ENCODE data around the gene RRAGB.
A peak's percentile ranks its signal among the peaks of the same experiment; 100 is the strongest.
"Not testable (repeated sequence)": the region's sequence is repeated elsewhere in the genome, so short reads cannot be mapped to it uniquely, and the experiment has no call there.

The RRAGB gene, protein sequence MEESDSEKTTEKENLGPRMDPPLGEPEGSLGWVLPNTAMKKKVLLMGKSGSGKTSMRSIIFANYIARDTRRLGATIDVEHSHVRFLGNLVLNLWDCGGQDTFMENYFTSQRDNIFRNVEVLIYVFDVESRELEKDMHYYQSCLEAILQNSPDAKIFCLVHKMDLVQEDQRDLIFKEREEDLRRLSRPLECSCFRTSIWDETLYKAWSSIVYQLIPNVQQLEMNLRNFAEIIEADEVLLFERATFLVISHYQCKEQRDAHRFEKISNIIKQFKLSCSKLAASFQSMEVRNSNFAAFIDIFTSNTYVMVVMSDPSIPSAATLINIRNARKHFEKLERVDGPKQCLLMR

GRCh38 chrX:55717521-55718497 is at the start of gene RRAGB:
Gene RRAGB (plus strand): TSS chrX:55717749. CDS start chrX:55718328, 579 bp downstream.
- peak; percentile 72 to 82 for DNase-seq (ENCODE audit: low read depth in 1 of 2, low spot score in 1 of 2)

- no peak for DNase-seq (ENCODE audit: low read depth in 1 of 2, low spot score in 1 of 2)
Observed at GRCh38 chrX:55668084-55668483, 49.5 kb upstream of the RRAGB start.

DNA sequence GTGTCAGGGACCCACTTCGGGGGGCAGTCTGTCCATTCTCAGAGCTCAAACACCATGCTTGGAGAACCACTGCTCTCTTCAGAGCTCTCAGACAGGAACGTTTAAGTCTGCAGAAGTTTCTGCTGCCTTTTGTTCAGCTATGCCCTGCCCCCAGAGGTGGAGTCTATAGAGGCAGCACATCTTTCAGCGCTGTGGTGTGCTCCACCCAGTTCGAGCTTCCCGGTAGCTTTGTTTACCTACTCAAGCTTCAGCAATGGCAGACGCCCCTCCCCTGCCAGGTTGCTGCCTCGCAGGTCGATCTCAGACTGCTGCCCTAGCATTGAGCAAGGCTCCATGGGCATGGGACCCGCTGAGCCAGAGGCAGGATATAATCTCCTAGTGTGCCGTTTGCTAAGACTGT is 29.0 kb upstream of the RRAGB start:
- DNase-seq (ENCODE audit: low read depth in 1 of 2, low spot score in 1 of 2), result not testable (repeated sequence)

DNA sequence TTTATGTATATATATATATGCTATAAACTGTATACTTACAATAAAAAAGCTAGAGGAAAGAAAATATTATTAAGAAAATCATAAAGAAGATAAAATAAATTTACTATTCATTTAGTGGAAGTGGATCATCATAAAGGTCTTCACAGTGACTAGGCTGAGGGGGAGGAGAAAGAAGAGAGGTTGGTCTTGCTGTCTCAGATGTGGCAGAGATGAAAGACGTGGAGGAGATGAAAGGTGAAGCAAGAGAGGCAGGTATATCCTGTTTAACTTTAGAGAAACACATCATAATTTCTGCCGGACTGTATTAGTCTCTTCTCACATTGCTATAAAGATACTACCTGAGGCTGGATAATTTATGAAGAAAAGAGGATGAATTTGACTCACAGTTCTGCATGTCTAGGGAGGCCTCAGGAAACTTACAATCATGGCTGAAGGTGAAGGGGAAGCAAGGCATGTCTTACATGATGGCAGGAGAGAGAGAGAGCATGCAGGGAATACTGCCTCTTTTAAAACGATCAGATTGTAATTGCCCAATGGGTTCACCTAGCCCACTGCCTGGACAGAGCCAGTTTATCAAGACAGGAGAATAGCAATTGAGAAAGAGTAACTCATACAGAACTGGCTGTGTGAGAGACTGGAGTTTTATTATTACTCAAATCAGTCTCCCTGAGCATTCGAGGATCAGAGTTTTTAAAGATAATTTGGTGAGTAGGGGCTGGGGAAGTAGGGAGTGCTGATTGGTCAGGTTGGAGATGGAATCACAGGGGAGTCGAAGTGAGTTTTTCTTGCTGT is 22.1 kb upstream of the RRAGB start:
- DNase-seq (ENCODE audit: low read depth in 1 of 2, low spot score in 1 of 2), result no peak

GRCh38 chrX:55697381-55697780 is 20.2 kb upstream of the RRAGB start:
- DNase-seq (ENCODE audit: low read depth in 1 of 2, low spot score in 1 of 2), result no peak

DNA sequence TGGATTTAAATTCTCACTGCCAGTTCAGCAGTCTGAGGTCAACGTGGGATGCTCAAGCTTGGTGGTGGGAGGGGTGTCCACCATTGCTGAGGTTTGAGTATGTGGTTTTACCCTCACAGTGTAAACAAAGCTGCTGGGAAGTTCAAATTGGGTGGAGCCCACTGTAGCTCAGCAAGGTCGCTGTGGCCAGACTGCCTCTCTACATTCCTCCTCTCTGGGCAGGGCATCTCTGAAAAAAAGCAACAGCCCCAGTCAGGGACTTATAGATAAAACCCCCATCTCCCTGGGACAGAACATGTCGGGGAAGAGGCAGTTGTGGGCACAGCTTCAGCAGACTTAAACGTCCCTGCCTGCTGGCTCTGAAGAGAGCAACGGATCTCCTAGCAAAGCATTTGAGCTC is 14.9 kb upstream of the RRAGB start:
- DNase-seq (ENCODE audit: low read depth in 1 of 2, low spot score in 1 of 2), result no peak

- not testable (repeated sequence) for DNase-seq (ENCODE audit: low read depth in 1 of 2, low spot score in 1 of 2)
Observed at GRCh38 chrX:55703436-55703835, 14.1 kb upstream of the RRAGB start.

- not testable (repeated sequence) for DNase-seq (ENCODE audit: low read depth in 1 of 2, low spot score in 1 of 2)
Observed at GRCh38 chrX:55705066-55705465, 12.5 kb upstream of the RRAGB start.

DNA sequence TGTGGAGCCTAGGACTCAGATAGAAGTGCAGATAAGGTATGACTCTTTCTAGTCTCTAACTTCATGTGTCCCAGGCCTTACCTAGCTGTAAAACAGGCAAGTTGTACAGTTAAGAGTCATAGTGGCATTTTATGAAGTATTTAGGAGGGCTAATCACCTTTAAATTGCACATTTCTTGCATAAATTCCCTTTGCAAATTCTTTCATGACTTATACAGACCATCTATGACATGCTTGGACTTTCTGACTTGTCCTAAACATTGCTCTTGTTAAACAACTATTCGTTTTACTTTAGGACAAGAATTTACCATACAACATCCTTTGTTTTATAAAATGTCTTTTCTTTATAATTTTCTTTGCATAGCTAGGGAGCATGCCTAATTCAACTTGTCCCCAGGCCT is 7.8 kb upstream of the RRAGB start:
- DNase-seq (ENCODE audit: low read depth in 1 of 2, low spot score in 1 of 2), result no peak

GRCh38 chrX:55710701-55711100 is 6.8 kb upstream of the RRAGB start:
- DNase-seq (ENCODE audit: low read depth in 1 of 2, low spot score in 1 of 2), result no peak

DNA sequence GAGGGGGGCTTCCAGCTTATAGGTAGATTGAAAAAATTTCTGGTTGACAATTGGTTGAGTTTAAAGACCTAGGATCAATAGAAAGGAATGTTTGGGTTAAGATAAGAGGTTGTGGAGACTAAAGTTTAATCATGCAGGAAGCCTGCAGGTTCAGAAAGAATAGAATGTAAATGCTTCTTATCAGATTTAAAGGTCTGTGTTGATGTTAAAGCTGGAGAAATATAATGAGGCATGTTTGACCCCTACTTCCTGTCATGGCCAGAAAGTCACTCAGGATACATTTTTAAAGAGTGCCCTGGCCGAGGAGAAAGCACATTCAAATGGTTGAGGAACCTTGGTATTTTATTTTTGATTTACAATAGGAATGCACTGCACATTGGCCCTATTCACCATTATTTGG is 3.9 kb upstream of the RRAGB start:
- no peak for DNase-seq (ENCODE audit: low read depth in 1 of 2, low spot score in 1 of 2)

GRCh38 chrX:55714161-55714560 is 3.4 kb upstream of the RRAGB start:
- DNase-seq (ENCODE audit: low read depth in 1 of 2, low spot score in 1 of 2), result no peak

DNA sequence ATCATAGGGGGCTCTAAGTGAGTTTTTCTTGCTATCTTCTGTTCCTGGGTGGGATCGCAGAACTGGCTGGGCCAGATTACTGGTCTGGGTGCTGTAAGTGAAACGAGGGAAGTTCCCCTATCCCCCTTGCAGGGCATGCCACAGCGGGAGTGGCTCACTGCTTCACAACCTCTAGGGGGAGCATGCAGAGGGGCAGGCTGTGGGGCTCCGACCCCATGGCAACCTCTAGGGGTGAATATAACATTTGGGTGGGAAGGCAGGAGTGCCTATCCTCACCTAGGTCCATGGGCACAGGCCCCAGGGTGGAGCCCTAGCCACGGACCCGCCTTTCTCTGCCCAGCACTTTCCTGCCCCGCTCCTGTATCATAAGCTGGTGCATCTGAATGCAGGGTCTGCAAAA is 1.7 kb upstream of the RRAGB start:
- no peak for DNase-seq (ENCODE audit: low read depth in 1 of 2, low spot score in 1 of 2)

DNA sequence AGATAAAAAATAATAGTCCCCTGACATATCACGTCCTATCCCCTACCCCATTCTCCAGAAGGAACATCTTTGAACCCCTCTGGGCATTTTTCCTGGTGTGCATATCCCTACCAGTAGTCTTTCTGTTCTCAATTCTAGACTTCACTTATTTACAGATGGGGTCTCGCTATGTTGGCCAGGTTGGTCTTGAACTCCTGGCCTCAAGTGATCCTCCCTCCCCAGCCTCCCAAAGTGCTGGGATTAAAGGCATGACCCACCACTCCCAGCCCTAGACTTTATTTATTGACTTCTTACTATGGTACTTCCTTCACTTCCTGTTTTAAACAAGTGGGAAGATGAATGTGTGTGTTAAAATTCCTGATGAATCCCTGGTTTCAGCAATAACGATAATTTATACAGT is 612 bp upstream of the RRAGB start:
- DNase-seq (ENCODE audit: low read depth in 1 of 2, low spot score in 1 of 2), result no peak

- no peak for DNase-seq (ENCODE audit: low read depth in 1 of 2, low spot score in 1 of 2)
Observed at GRCh38 chrX:55731826-55732225, 14.3 kb downstream of the RRAGB start.

GRCh38 chrX:55738969-55739368 is 21.4 kb downstream of the RRAGB start:
- no peak for DNase-seq (ENCODE audit: low read depth in 1 of 2, low spot score in 1 of 2)

- DNase-seq (ENCODE audit: low read depth in 1 of 2, low spot score in 1 of 2), result no peak
Observed at GRCh38 chrX:55742649-55743048, 25.1 kb downstream of the RRAGB start.

DNA sequence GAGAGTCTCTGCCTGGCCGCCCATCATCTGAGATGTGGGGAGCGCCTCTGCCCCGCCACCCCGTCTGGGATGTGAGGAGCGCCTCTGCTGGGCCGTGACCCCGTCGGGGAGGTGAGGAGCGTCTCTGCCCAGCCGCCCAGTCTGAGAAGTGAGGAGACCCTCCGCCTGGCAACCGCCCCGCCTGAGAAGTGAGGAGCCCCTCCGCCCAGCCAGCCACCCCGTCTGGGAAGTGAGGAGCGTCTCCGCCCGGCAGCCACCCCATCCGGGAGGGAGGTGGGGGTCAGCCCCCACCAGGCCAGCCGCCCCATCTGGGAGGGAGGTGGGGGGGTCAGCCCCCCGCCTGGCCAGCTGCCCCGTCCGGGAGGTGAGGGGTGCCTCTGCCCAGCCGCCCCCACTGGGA is 30.9 kb downstream of the RRAGB start:
- DNase-seq (ENCODE audit: low read depth in 1 of 2, low spot score in 1 of 2), result not testable (repeated sequence)

GRCh38 chrX:55750256-55750655 is 32.7 kb downstream of the RRAGB start:
- DNase-seq (ENCODE audit: low read depth in 1 of 2, low spot score in 1 of 2), result no peak

DNA sequence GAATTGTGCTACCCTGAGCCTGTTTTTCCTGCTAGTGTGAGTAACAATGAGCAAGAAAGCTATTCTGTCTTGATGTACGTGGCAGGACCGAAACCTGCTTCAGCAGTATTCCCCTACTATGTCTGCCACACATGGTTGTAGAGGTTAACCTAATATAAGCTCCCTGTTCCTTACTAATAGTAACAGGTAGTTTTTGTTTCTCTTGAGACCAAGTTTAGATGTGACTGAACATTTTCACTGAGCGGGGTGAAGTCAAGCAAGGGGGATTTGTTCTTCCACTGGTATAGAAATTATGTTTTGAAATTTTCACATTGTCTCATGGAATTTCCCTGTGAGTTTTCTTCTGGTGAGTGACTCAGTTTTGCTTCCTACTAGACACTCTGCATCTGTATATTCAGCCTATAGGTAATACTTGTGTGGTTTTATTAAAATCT is 37.3 kb downstream of the RRAGB start:
- no peak for DNase-seq (ENCODE audit: low read depth in 1 of 2, low spot score in 1 of 2)

DNA sequence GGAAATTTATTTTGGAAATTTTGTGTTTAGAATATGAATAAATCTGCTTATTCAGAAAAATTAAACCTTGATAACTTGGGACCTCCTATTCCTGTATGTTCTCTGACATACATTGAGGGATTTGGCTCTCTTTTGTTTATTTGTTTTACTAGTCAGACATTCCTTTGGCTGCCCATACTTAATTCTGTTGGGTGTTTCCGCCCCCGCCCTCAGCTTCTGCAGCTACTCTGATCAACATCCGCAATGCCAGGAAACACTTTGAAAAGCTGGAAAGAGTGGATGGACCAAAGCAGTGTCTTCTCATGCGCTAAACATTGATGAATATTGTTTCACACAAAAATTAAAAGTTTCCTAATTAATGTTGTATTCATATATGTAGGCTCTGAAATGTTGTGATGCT is 40.5 kb downstream of the RRAGB start:
- no peak for DNase-seq (ENCODE audit: low read depth in 1 of 2, low spot score in 1 of 2)
